GM21390 (cell line): Measurements from ENCODE around the gene ITPKB.
A peak's percentile ranks its signal among the peaks of the same experiment; 100 is the strongest.

ENCODE experiments used
- ATAC-seq: cut with Tn5 transposase; IDR thresholded peaks from one replicate; pipeline ENCODE4 v1.9.1; 2021; ENCODE audit not compliant: unreplicated experiment

Gene ITPKB

DNA sequence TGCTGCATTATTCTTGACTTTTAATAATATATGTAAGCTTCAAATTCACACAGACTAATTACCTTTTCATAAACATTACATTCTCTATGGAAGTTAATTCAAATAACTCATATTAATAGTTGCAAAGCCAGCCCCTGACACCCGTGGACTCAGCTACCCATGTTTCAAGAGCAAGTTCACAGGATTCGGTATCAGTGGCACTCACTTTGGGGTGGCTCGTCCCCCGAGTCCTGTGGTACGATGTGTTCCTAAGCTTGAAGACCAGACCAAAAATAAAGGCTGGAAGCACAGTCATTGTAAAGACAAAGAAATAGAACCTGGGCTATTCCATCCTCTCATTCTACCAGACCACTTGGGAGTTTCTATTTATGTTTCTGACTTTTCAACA is 70.9 kb downstream of the ITPKB start:
- no peak for ATAC-seq

DNA sequence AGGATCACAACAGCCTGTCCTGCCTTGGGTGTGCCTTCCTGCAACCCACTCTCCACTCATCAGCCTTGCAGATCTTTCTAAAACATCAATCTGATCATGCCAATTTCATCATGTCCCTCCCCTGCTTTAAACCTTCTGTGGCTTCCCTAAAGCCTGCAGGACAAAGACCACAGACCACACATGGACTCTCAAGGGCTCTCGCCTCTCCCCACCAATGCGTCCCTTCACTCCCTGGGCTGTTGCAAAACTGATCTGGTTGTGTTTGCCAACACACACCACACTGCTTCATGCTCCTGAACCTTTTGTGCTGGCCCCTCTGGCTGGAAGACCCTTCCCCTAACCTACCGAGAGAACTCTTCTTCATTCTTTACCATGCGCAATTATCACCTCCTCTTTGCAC is 72.4 kb downstream of the ITPKB start:
- no peak for ATAC-seq

DNA sequence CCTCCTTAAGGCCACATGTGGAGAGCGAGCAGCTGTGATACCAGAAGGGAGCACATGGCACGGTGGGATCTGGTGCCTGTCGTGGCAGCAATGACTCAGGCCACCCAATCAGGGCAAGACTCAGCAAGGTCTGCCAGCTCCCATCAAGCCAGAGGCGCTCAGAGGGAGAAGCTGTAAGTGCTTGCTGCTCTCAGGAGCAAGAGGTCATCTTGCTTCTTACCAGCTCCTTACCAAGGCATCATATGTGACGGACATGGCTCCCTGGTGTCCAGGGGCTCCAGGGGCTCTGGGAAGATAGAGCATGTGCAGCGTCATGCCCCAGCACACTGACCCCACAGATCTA is 72.9 kb downstream of the ITPKB start:
- ATAC-seq = no peak

DNA sequence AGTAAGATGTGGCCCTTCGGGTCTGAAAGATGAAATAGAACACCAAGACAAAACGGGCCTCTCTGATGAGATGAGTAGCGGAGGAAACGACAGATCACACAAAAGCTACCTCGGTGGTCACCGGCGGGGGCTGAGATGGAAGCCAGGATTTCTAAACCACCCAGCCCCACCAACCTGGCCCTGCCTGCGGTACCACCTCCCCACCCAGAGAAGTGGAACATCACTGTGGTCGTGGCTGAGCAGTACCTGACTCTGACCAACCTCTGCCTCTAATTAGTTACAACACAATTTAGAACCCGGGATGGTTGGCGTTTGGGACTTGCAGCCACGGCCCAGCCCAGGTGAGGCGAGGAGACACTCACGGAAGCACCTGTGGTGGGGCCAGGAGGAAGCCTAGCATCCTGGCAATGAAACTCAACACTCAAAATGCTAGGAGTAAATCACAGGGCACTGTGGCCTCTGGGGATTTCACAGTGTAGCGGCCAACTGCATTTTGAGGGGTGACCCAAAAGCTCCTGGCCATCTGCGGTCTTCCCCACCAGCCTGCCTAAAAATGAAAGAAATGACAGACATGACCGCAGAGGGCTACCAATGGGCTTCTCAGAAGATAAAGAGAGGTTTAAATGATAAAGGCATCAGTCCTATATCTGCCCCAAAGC is 73.4 kb downstream of the ITPKB start:
- no peak for ATAC-seq

DNA sequence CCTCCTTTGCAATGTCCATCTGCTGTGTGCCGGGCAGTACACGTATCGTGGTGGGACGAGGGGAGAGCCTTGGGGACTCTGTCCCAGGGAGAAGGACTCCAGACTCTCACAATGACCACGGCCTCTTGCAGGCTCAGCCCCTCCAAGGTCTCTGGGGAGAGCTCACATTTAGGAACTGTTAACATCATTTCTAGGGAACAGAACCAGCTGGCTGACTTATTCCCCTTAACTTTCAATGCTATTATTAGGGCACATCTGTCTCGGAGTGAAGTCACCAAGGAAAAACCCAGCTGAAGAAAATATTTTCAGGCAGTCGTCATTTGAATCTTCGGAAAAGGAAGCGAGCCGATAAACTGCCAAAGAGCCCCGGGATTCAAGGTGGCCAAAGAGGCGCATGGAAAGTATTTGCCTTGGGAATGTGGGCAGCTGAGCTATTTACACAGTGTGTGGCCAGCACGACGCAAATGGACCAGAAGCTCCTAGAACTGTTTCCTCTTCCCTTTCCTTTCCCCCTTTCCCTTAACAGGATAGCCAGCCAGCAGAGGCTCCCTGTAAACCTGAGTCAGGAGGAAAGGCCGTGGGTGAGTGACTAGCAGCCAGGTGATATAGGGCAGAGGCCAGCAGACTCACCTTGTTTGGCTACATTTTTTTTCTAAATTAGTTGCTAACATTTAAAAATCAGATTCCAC is 74.5 kb downstream of the ITPKB start:
- ATAC-seq = no peak

DNA sequence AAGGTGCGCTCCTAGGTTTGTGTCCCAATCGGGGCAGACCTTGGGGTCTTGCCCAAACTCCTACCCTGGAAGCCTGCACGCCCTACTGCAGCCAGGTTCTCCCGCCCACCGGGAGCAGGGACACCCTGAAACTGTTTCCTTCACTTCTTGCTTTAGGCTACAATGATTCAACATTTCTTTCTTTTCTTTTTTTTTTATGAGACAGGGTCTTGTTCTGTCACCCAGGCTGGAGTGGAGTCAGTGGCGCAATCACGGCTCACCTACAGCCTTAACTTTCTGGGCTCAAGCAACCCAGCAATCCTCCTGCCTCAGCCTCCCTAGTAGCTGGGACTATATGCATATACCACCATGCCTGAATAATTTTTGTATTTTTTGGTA is 75.8 kb downstream of the ITPKB start:
- no peak for ATAC-seq

DNA sequence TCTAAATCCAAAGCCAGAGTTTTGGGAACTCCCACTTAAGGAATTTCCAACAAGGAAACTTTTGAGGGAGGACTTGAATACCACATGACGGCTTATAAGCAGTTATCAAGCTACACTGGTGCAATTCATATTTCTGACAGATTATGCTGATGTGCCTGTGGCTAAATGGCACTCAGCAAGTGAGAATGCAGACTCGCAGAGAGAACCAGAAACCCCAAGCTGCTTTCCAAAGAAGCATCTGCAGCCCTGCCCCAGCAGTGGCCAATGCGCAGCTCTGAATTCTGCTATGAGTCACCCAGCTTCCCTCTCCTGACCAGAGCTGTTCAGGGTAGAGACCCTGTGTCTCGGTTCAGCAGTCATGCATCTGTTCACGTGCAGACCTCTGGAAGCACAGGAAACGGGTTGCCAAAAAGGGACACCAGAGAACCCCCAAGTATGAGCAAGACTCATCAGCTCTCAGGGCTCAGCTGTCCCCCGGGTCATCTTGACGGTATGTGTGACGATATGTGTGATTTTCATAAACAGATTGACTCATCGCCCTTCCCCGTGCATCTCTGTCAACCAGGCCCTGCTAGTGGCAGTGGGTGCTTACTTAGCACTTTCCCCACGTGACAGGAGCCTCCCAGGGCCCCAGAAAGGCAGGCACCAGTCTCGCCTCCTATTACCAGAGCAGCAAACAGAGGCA is 76.3 kb downstream of the ITPKB start:
- peak; percentile 93 for ATAC-seq

DNA sequence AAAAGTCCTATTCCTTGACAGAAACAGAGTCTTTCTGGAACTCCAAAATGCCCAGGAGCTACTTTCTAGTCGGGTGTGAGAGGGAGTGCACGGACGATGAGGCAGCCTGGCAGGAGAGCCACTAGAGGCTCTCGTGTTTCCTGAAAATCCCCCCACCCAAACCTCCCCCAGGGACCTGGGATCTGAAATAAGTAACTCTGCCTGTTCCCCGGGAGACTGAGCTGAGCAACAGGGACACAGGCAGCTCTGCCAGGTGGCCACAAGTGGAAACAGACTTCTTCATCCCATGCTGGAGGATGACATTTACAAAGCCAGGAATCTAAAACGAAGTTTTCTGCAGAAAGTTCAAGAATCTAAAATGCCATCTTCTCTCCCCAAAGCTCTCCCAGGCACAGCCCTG is 77.1 kb downstream of the ITPKB start:
- no peak for ATAC-seq

DNA sequence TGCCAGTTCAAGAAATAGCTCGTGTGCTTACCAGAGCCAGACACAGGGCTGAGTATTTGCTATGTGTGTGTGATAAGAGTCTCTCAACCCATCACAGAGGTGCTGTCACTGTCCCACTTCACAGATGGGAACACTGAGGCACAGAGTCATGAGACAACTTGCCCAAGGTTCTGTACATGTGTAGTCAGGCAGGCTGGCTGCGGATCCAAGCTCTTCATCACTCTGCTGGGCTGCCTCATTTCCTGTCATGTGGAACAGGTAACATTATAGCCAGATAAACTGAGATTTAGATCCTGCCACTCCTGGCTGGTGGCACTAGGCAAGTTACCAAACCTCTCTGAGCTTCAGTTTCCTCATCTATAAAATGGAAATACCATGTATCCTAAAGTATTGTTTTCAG is 77.8 kb downstream of the ITPKB start:
- ATAC-seq = no peak

DNA sequence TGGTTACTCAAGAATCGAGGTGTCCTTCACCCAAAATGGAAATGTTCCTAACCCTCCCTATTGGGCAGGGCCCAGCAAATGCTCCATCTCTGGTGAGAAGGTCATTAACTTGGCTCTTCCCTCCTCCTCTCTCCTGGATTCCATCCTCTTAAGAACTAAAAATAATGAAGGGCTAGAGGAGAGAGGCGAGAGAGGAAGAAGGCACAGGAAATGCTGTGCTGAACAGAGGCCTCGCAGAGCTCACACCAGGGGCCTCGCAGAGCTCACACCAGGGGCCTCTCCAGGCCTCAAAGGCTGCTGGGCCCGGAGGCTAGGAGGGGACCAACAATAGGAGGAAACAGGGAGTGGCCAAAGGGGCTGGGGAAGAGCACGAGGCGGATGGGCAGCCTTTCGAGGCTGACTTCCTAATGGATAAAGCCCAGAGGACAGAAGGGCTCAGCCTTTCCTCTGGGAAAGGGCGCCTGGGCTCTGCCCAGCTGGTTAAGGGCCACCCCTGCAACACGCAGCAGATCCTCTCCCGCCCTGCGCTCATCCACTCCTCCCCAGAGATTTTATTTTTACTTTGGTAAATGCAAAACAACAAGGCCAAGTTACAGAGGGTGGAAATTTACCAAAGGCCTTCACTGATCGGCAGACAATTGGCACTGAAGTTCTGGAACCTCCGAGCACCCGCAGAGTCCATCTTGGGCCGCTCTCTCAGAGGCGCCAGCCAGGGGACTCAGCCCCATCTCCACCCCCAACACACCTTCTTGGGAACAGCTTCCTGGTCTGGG is 78.5 kb downstream of the ITPKB start:
- no peak for ATAC-seq

DNA sequence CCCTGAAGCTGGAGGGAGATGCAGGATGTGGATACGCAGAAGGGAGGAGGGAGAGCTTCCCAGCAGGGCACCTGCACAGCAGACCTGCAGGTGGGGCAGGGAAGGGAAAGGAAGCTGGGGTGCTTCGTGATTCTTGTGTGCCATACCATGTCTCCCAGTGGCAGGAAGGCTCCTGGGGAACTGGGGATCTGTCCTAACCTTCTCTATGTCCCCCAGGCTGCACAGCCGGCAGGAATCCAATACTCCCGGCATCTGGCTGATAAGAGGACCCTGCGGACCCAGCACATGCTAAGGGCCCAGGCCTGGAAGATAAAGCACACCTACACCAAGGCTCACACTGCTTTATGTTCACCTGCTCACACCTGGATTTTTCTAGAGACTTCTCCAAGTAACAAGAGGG is 79.4 kb downstream of the ITPKB start:
- ATAC-seq = no peak

DNA sequence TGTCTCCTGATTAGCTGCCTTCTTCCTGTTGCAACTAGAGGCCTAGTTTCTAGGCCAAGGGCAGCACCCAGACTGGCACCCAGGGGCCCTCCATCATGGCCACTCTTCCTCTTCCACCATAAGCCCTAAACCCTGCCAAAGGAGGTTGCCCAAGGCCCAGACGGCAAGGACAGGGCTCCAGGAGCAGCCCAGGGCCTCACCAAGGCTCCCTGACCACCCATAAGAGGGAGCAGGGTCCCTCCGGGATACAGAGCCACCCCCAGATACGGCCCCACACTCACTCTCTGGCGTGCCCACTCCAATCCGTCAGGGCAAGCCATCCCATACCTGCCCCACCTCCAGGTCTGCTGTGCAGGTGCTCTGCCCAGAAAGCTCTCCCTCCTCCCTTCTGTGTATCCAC is 79.9 kb downstream of the ITPKB start:
- ATAC-seq = no peak

DNA sequence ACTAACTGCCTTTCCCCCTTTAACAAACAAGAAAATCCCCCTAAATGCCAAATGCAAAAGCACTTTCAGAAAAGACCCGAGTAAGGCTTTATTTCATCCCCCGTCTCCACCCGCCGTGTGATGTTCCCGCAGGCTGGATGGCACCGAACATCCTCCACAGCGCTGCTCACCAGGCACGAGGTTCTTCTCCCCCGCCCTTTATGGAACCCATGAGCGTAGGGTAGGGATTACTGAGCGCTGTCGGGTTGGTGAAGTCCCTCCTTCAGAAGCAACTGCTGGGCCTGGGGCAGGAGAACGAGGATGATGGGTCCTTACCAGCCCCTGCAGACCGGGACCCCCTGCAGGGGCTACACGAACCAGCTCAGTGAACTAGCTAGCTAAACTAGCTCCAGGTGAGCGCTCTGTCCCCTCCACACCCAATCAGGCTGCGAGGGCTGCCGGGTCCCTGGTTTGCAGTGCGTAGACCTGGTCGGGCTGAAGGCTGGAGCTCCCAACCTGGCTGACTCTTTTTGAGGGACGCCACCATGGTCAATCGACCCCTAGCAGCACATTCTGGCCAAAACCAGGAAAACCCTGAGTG is 80.4 kb downstream of the ITPKB start:
- ATAC-seq = no peak

DNA sequence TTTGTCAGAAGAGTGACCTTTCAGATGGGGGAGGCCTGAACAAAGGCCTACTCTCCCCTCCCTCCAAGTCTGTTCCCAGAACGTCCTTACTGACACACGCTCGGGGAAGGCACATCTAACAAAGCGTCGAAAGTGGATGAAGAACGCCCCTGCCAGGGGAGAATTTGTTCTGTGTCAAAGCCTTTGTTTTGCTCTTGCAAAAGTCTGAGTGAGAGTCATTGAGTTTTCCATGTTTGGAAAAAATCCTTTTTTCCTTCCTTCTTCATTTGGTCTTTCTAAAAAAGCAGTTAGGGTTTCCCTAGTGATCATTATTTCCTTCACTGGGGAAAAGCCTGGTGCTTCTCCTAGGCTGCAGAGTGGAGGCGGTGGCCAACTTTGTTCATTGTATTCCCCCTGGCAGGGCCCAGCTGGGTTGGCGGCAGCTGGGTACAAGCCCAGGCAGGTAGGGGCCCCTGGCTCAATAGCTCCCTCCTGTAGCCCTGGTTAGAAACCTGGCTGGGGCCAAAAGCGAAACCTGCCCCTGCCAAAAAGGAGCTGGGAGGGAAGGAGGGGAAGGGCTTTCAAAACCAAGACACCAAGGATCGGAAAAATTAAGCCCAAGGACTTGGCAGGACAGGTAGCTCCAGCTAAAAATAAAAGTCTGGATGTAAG is 81.1 kb downstream of the ITPKB start:
- no peak for ATAC-seq

DNA sequence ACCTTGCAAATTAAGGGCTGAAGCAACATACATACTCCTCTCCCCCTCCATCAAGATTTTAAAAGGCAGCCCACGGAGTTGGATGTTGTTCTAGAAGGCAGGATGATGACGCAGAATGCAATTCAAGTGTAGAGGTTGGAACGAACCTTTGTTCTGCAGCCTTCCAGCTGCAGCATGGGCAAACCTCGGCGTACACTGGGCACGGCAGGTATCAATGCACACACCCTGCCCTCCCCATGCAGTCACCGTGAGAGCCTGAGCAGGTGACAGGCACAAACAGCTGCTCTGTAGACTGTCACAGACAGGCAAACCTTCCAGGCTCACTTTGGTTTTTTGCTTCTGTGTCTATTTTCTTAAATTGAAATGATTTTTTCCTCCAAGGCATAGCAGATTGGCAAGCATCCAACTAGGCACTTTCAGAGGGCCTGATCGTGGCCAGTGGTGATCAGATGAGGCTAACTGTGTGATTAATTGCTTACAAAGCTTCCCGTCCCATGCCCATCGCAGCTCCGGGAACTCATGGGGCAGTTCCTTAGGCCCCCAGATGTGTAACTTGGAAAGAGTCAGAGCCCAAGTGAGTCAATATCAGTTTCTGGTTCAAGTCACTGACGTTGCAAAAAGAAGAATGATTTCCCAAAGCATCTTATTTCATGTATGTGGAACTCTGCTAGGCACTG is 82.3 kb downstream of the ITPKB start:
- no peak for ATAC-seq

DNA sequence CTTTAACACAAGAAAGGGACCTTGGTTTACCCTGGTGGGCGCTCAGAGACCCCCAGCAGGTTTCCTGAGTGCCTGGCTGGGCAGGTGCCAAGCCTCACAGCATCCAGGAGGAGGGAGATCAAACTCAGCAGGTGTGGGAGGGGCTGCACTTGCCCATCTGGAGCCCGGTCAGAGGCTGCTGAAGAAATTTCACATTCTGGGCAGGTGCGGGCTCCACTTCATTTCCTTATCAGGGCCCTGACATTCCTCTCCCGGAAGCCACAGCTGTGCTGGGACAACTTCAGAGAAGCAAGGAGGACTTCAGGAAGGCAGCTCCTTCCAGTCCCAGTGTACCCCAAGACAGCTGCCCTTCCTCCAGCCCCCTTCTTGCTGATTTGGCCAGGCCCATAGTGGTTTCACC is 82.9 kb downstream of the ITPKB start:
- ATAC-seq = no peak

DNA sequence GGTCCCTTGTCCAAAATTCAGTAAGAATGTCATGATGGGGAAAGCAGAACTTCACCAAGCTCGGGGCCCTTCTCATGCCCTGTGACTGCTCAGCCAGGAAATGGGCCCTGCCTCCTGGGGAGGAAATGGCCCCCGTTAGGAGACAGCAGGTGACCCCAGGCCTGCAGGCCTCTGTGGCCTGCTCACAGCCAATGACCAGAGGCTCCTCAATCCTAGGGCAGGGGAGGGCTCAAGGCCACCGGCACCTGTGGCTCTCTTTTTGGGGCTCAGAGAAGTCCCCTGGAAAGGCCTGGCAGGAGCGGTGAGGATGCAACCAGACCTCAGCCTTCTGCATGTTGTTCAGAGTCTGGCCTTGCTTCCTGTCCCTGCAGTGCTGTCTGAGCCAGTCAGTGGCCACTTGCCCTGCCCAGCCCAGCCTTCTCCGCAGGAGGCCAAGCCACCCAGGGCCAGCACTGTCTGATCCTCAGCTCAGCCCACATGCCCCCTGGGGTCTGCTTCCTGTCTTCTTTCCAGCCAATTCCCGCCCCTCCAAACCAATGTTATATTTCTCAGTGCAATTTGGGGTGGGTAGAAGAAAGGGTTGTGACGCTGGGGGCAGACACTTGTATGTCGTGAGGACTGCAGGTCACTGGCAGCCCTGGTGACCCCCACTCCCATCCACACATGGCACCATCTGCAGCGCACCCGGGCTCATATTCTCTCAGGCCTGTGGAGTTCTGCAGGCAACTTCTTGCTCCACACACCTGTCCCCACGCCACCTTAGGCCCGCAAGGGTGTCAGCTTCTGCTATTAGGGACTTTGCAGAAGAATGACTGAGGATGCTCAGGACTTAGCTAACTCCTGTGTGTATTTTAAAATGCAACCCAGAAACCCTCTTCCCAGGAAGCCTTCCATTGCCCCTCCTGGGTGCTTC is 83.6 kb downstream of the ITPKB start:
- ATAC-seq = no peak

DNA sequence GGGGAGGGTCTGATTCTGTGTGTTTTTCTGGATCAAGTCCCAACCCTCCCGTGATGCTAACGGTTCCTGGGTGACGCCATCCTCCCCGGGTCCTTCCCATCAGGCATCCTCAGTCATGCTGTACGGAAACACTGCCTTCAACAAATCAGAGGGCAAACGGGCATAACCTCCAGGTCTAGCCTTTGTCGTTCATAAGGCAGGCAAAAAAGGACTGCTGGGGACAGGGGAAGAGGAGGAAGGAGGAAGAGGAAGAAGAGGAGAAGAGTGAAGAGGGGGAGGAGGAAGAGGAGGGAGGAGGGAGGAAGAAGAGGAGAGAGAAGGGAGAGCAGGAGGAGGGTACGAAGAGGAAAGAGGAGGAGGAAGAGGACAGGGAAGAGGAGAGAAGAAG is 84.4 kb downstream of the ITPKB start:
- no peak for ATAC-seq

DNA sequence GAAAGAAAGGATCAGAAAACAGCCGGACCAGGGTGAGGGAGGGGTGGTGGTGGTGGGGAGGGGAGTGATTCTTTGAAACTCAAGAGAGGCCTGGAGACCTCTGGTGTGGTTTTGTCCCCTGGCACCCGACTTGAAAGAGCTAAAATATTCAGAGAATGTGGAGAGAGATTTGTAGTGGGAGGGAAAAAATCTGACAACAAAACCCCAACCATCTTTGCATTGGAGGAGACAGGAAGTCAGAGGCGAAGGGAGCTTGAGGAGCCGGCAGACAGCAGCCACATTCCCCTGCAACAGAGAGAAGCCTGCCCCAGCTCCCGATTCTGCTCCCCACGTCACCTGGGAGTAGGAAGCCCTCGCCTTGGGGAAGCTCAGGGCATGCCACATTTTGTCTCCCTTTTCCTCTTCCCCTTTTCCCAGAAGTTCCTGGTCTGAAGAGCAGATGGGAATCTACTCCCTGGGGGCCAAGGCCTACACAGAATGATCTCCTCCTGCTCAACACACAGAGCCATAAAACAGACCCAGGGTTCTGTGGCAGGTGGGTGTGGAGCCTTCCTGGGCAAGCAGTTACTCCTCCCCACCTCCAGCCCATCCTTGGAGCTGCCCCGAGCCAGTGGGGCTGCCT is 84.9 kb downstream of the ITPKB start:
- ATAC-seq = no peak
